ENCODE data around the gene SLC23A3.

The SLC23A3 gene

DNA sequence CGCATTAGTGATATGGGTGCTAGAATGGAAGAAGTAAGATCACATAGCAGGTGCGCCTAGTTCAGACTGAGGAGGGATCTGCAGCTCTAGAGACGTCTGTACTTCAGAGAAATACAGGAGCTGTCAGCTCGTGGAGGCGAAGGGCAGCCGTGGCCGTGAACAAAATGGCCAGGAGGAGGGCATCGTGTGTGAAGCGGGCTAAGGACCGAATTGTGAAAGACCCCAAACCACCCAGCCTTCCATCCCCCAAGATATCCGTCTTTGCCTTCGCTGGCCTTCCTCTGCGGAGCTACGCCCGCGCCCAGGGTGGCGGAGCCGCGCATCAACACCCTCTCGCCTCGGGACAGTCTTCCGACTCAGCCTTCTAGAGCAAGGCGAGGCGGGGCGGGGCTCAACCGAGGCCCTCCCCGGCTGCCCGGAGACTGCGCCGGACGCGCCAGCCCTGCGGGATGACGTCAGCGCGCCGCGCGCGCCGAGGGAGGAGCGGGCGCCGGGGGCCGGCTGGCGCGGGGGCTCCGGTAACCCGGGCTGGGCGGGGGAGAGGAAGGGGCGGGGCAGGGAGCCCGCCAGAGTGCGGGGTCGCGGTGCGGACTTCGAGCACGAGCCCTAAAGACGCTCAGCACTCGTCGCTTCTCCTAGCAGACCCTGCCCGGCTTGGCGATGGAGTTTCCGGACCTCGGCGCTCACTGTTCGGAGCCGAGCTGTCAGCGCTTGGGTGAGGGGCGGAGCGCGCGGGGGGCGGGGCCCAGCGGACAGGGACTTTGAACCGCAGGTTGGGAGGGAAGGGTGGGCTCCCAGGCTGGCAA lies 36.7 kb upstream of the SLC23A3 start, which contains the start of gene ZFAND2B:
TSS of gene ZFAND2B (plus strand) at position 455 of the 806 bp plus-strand sequence. CDS start at position 661, 206 bp downstream.
- Histone ChIP-seq H3K4me3 (ENCODE audit: low read depth, low read length, poor library complexity, severe bottlenecking) (peak within 1 kb of the TSS; percentile 70), H4K20me1 (ENCODE audit: insufficient read depth, low read length) (no peaks in the 10 kb centered on the region), H2AFZ (ENCODE audit: low read length) (peak within 1 kb of the TSS; percentile 24; the same call in 1 of the 2 replicates), H3F3A (ENCODE audit: insufficient read depth, low read length) (0 out of 2 replicates have a peak, but pooled peaks cover 3% of the 10 kb centered on the region), H3K9ac (ENCODE audit: low read length) (peak within 1 kb of the TSS; percentile 82), H3K27me3 (ENCODE audit: insufficient read depth, low read length) (no peaks in the 10 kb centered on the region), H3K79me2 (ENCODE audit: insufficient read depth, low read length) (no peaks in the 10 kb centered on the region), H3K4me1 (ENCODE audit: insufficient read depth, low read length, severe bottlenecking) (peaks cover 21% of the 10 kb centered on the region), H3K9me3 (ENCODE audit: low read length) (peaks cover 6% of the 10 kb centered on the region; the same call in 1 of the 2 replicates), H3K4me2 (ENCODE audit: low read length) (peak within 1 kb of the TSS; percentile 86), H3K9me2 (ENCODE audit: low read depth, low read length) (no peaks in the 10 kb centered on the region), H3K36me3 (ENCODE audit: insufficient read depth, low read length) (peaks cover 38% of the 10 kb centered on the region; the same call in 1 of the 2 replicates), H3K27ac (ENCODE audit: low read depth, low read length, poor library complexity, severe bottlenecking) (peak within 1 kb of the TSS; percentile 77)
- TF ChIP-seq, protein P1, sequence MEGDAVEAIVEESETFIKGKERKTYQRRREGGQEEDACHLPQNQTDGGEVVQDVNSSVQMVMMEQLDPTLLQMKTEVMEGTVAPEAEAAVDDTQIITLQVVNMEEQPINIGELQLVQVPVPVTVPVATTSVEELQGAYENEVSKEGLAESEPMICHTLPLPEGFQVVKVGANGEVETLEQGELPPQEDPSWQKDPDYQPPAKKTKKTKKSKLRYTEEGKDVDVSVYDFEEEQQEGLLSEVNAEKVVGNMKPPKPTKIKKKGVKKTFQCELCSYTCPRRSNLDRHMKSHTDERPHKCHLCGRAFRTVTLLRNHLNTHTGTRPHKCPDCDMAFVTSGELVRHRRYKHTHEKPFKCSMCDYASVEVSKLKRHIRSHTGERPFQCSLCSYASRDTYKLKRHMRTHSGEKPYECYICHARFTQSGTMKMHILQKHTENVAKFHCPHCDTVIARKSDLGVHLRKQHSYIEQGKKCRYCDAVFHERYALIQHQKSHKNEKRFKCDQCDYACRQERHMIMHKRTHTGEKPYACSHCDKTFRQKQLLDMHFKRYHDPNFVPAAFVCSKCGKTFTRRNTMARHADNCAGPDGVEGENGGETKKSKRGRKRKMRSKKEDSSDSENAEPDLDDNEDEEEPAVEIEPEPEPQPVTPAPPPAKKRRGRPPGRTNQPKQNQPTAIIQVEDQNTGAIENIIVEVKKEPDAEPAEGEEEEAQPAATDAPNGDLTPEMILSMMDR (IDR thresholded peaks at IDR 0.05; ENCODE audit: low read length), result no peak
- no peak for TF ChIP-seq EZH2 (IDR thresholded peaks at IDR 0.05; ENCODE audit: borderline replicate concordance, low read length)

DNA sequence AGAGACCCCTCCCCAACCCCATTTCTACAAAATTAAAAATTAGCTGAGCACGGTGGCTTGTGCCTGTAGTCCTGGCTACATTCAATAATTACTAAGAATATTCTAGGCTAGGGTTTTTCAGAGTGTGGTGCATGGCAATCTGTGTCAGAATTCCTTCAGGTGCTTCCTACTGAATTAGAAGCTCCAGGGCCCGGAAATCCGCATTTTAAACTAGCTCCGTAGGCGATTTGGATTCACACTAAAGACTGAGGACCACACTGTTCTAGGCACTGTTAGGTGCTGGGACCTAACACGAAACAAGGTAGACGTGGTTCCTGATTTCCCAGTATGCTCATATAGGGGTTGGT lies 36.1 kb upstream of the SLC23A3 start:
- Histone ChIP-seq H3F3A (ENCODE audit: insufficient read depth, low read length) (0 out of 2 replicates have a peak, but pooled peaks cover 3% of the 10 kb centered on the region), H3K4me3 (ENCODE audit: low read depth, low read length, poor library complexity, severe bottlenecking) (peak overlapping the region; percentile 70), H3K9me2 (ENCODE audit: low read depth, low read length) (no peaks in the 10 kb centered on the region), H3K27ac (ENCODE audit: low read depth, low read length, poor library complexity, severe bottlenecking) (peak overlapping the region; percentile 72), H3K27me3 (ENCODE audit: insufficient read depth, low read length) (no peaks in the 10 kb centered on the region), H3K36me3 (ENCODE audit: insufficient read depth, low read length) (peaks cover 35% of the 10 kb centered on the region; the same call in 1 of the 2 replicates), H2AFZ (ENCODE audit: low read length) (peak overlapping the region; percentile 24; the same call in 1 of the 2 replicates), H4K20me1 (ENCODE audit: insufficient read depth, low read length) (no peaks in the 10 kb centered on the region), H3K79me2 (ENCODE audit: insufficient read depth, low read length) (no peaks in the 10 kb centered on the region), H3K4me2 (ENCODE audit: low read length) (peak overlapping the region; percentile 86), H3K4me1 (ENCODE audit: insufficient read depth, low read length, severe bottlenecking) (peaks cover 21% of the 10 kb centered on the region), H3K9ac (ENCODE audit: low read length) (peak overlapping the region; percentile 82), H3K9me3 (ENCODE audit: low read length) (peaks cover 6% of the 10 kb centered on the region; the same call in 1 of the 2 replicates)
- TF ChIP-seq, protein P1 (IDR thresholded peaks at IDR 0.05; ENCODE audit: low read length), result no peak
- TF ChIP-seq EZH2 (IDR thresholded peaks at IDR 0.05; ENCODE audit: borderline replicate concordance, low read length), result no peak

DNA sequence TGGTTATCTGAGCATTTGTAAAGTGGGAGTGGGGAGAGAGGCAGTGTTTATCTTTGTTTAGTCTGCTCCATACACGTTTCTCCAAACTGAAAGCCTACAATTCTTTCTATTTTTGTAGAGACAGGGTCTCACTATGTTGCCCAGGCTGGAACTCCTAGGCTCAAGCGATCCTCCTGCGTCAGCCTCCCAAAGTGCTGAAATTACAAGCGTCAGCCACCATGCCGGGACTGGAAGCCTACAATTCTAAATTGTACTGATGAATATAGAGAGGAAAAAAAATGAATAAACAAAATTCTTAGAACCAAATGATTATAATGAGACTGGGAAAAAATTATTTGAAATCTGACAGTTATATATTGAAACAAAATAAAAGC lies 35.3 kb upstream of the SLC23A3 start:
- H3K4me3 ChIP-seq (ENCODE audit: low read depth, low read length, poor library complexity, severe bottlenecking), result no peak overlapping the region
- no peak overlapping the region for H2AFZ ChIP-seq (ENCODE audit: low read length)
- no peak overlapping the region for H3K27ac ChIP-seq (ENCODE audit: low read depth, low read length, poor library complexity, severe bottlenecking)
- H3K9me2 ChIP-seq (ENCODE audit: low read depth, low read length), result no peaks in the 10 kb centered on the region
- H3K4me1 ChIP-seq (ENCODE audit: insufficient read depth, low read length, severe bottlenecking), result peaks cover 21% of the 10 kb centered on the region
- H3K27me3 ChIP-seq (ENCODE audit: insufficient read depth, low read length), result no peaks in the 10 kb centered on the region
- H3K9me3 ChIP-seq (ENCODE audit: low read length), result peaks cover 6% of the 10 kb centered on the region; the same call in 1 of the 2 replicates
- no peaks in the 10 kb centered on the region for H3K79me2 ChIP-seq (ENCODE audit: insufficient read depth, low read length)
- TF ChIP-seq, protein P1 (IDR thresholded peaks at IDR 0.05; ENCODE audit: low read length), result no peak
- no peak for TF ChIP-seq EZH2 (IDR thresholded peaks at IDR 0.05; ENCODE audit: borderline replicate concordance, low read length)
- 0 out of 2 replicates have a peak, but pooled peaks cover 3% of the 10 kb centered on the region for H3F3A ChIP-seq (ENCODE audit: insufficient read depth, low read length)
- H4K20me1 ChIP-seq (ENCODE audit: insufficient read depth, low read length), result no peaks in the 10 kb centered on the region
- no peak overlapping the region for H3K9ac ChIP-seq (ENCODE audit: low read length)
- H3K4me2 ChIP-seq (ENCODE audit: low read length), result no peak overlapping the region
- H3K36me3 ChIP-seq (ENCODE audit: insufficient read depth, low read length), result peaks cover 27% of the 10 kb centered on the region; the same call in 1 of the 2 replicates
